Endothelial cell of umbilical vein (primary cell): ENCODE measurements around the gene TNS1. TPM values are rescaled to one million over a fixed set of nuclear protein-coding genes. Genes with fewer than 3 reads are reported as not detected.

ENCODE experiments used
- BruUV-seq: library from RNA; stranded (reverse); fragments of 400-500 nt; replicated peaks from 2 replicates; lab custom pipeline; 2021; lab: Mats Ljungman, UMichigan
- CTCF ChIA-PET: fragments of 300-600, 350-600 bp; sonication (Branson Sonifier 250); formaldehyde crosslinking; loops from one replicate; lab custom pipeline; 2021; ENCODE audit warnings: antibody characterized with exemption, inconsistent platforms; lab: Charles Lee
- POLR2A ChIA-PET: fragments of 300-600, 350-600 bp; sonication (Branson Sonifier 250); formaldehyde crosslinking; loops from one replicate; lab custom pipeline; 2021; ENCODE audit warnings: antibody characterized with exemption, inconsistent platforms; lab: Charles Lee
- DNase-seq: peaks from one replicate; pipeline ENCODE4 v3.0.0-alpha.2; 2011; ENCODE audit warnings: low read depth, low spot score
- FAIRE-seq: peaks from 2 replicates; lab custom pipeline; 2011; peaks lifted over from hg19 to GRCh38; lab: Jason Lieb, UNC
- H2AFZ ChIP-seq: 2 replicates; pipeline ENCODE4 v1.6.0; 2012; ENCODE audit warnings: low read depth, low read length, control low read depth, inconsistent platforms
- H3K27ac ChIP-seq: 2 replicates; pipeline ENCODE4 v1.5.1; 2011; ENCODE audit warnings: low read depth, mild to moderate bottlenecking, control low read depth, low read length, moderate library complexity; ENCODE audit not compliant: insufficient read depth
- H3K27me3 ChIP-seq, 2 experiments: 2 replicates each; pipeline versions ENCODE4 v1.6.0 to v1.6.1; 2011; ENCODE audit warnings: low read length in 2 of 2, mixed read lengths in 1 of 2; ENCODE audit not compliant: control insufficient read depth in 2 of 2, insufficient read depth in 2 of 2
- H3K36me3 ChIP-seq, 2 experiments: 2 replicates in 1 of 2; 3 replicates in 1 of 2; pipeline ENCODE4 v1.5.1; 2011; ENCODE audit warnings: low read length in 2 of 2, mild to moderate bottlenecking in 1 of 2, moderate library complexity in 1 of 2; ENCODE audit not compliant: control insufficient read depth in 2 of 2, insufficient read depth in 2 of 2; ENCODE audit errors: extremely low read depth in 1 of 2
- H3K4me1 ChIP-seq: 3 replicates; pipeline ENCODE4 v1.5.1; 2011; ENCODE audit warnings: mild to moderate bottlenecking, low read length; ENCODE audit not compliant: control insufficient read depth, insufficient read depth; ENCODE audit errors: extremely low read depth
- H3K4me2 ChIP-seq: 2 replicates; pipeline ENCODE4 v1.6.1; 2011; ENCODE audit warnings: low read length, control low read depth, mixed read lengths; ENCODE audit not compliant: insufficient read depth
- H3K4me3 ChIP-seq, 3 experiments: fragments of 200-600 bp in 1 of 3; sonication (generic), shearing (Covaris generic) in 1 of 3; replicated peaks in 1 of 3; 2 replicates each; pipeline ENCODE4 v1.5.1; 2011 to 2016; ENCODE audit warnings: control low read depth in 3 of 3, low read length in 3 of 3, mild to moderate bottlenecking in 2 of 3, inconsistent platforms in 1 of 3, low read depth in 1 of 3, moderate library complexity in 1 of 3; ENCODE audit not compliant: insufficient read depth in 1 of 3
- H3K79me2 ChIP-seq: 2 replicates; pipeline ENCODE4 v1.6.0; 2012; ENCODE audit warnings: low read length, inconsistent platforms; ENCODE audit not compliant: control insufficient read depth, insufficient read depth
- H3K9ac ChIP-seq: replicated peaks from 2 replicates; pipeline ENCODE3; 2011; ENCODE audit warnings: low read length, control low read depth; ENCODE audit not compliant: insufficient read depth; ENCODE audit errors: extremely low read depth
- H3K9me1 ChIP-seq: replicated peaks from 3 replicates; pipeline ENCODE4 v1.6.0; 2011; ENCODE audit warnings: mild to moderate bottlenecking, low read length; ENCODE audit not compliant: control insufficient read depth, insufficient read depth; ENCODE audit errors: extremely low read depth
- H3K9me3 ChIP-seq: replicated peaks from 2 replicates; pipeline ENCODE4 v1.5.1; 2012; ENCODE audit warnings: low read length, inconsistent platforms; ENCODE audit not compliant: control insufficient read depth, insufficient read depth
- H4K20me1 ChIP-seq: replicated peaks from 2 replicates; pipeline ENCODE3; 2011; ENCODE audit warnings: mild to moderate bottlenecking, low read length; ENCODE audit not compliant: control insufficient read depth, insufficient read depth; ENCODE audit errors: extremely low read depth
- CTCF ChIP-seq, 2 donors: IDR thresholded peaks; 1 replicate in 1 of 2; 2 replicates in 1 of 2; pipeline ENCODE4 v1.5.1; 2011; ENCODE audit warnings: low read length in 2 of 2, mild to moderate bottlenecking in 2 of 2, moderate library complexity in 2 of 2, control low read depth in 1 of 2, inconsistent platforms in 1 of 2, low read depth in 1 of 2; ENCODE audit not compliant: insufficient read depth in 1 of 2; ENCODE audit errors: extremely low read depth in 1 of 2
- EZH2 ChIP-seq: IDR thresholded peaks from 2 replicates; pipeline ENCODE4 v1.6.1; 2012; ENCODE audit warnings: borderline replicate concordance, low read depth, mild to moderate bottlenecking, moderate library complexity, low read length, inconsistent platforms; ENCODE audit not compliant: severe bottlenecking
- FOS ChIP-seq: IDR thresholded peaks from 2 replicates; pipeline ENCODE4 v1.6.1; 2011; ENCODE audit warnings: mild to moderate bottlenecking, low read length, moderate library complexity, borderline replicate concordance; ENCODE audit not compliant: insufficient read depth
- GATA2 ChIP-seq: IDR thresholded peaks from 2 replicates; pipeline ENCODE4 v1.7.0; 2011; ENCODE audit warnings: low read depth, mild to moderate bottlenecking, moderate library complexity, mixed read lengths, low read length; ENCODE audit not compliant: insufficient read length, insufficient read depth
- JUN ChIP-seq: IDR thresholded peaks from 2 replicates; pipeline ENCODE4 v1.6.1; 2011; ENCODE audit warnings: borderline replicate concordance, low read depth; ENCODE audit not compliant: insufficient read length, insufficient read depth
- MAX ChIP-seq: IDR thresholded peaks from 2 replicates; pipeline ENCODE4 v1.6.1; 2011; ENCODE audit not compliant: insufficient read depth, insufficient read length
- MYC ChIP-seq: IDR thresholded peaks from one replicate; pipeline ENCODE4 v1.6.1; 2011; ENCODE audit warnings: mild to moderate bottlenecking, low read depth, low read length
- POLR2A ChIP-seq: IDR thresholded peaks from 2 replicates; pipeline ENCODE4 v1.6.1; 2012; ENCODE audit warnings: low read depth, mild to moderate bottlenecking, control low read depth, low read length
- POLR2AphosphoS5 ChIP-seq: IDR thresholded peaks from 2 replicates; pipeline ENCODE4 v1.6.1; 2012; ENCODE audit warnings: low read depth, mild to moderate bottlenecking, control low read depth, low read length, moderate library complexity; ENCODE audit not compliant: insufficient read depth
- dilution Hi-C: fragments of 300-500 bp; cut with MboI; formaldehyde crosslinking; loops from one replicate; pipeline ENCODE4 v1.15.0; 2019; ENCODE audit warnings: low sequenced_read_pairs; ENCODE audit not compliant: extremely low pct_ligation_motif_present
- intact Hi-C: fragments of 100-400 bp; cut with micrococcal nuclease; formaldehyde crosslinking; loops from one replicate; pipeline ENCODE4 v1.10.0; 2022
- polyA plus RNA-seq, 4 experiments: library from polyadenylated mRNA; depleted of rRNA in 3 of 4; stranded (reverse) in 3 of 4; unstranded in 1 of 4; fragments of >200 nt; gene quantifications; 2 replicates each; pipeline versions ENCODE4 v1.2.1 to v1.2.3, GENCODE V29; 2011 to 2012; ENCODE audit warnings: missing spikeins in 1 of 4
- total RNA-seq: library from RNA; stranded (reverse); gene quantifications from 2 replicates; pipeline ENCODE4 v1.2.3, GENCODE V29; 2021

TNS1 gene
- total and polyA plus RNA-seq, 2 donors (not counting 3 experiments of a cell fraction or from before 2014, with no cell fraction given) = 11.0 to 52.1 TPM

GRCh38 chr2:218021536-218022071 is 18.8 kb upstream of the TNS1 start:
- Histone ChIP-seq H3K9me3 (no peaks in the 10 kb centered on the region), H3K27ac (no peak overlapping the region), H3K4me2 (no peak overlapping the region), H2AFZ (no peak overlapping the region), H3K4me1 (no peaks in the 10 kb centered on the region), H3K4me3 (no peak overlapping the region), H3K9me1 (no peaks in the 10 kb centered on the region), H4K20me1 (no peaks in the 10 kb centered on the region), H3K9ac (no peak overlapping the region), H3K79me2 (no peaks in the 10 kb centered on the region), H3K36me3 (no peaks in the 10 kb centered on the region), H3K27me3 (no peaks in the 10 kb centered on the region)
- dilution Hi-C loops = no loop called here
- intact Hi-C loops = no loop called here
- BruUV-seq = no TSS peak
- DNase-seq (no peak), FAIRE-seq (no peak)
- TF ChIP-seq POLR2A (no peak), MAX (no peak), MYC (no peak), FOS (no peak), JUN (no peak), GATA2 (no peak), CTCF (IDR thresholded peaks at IDR 0.05; ENCODE audit: extremely low read depth in 1 of 2, insufficient read depth in 1 of 2, low read depth in 1 of 2, low read length in 2 of 2) (no peak), POLR2AphosphoS5 (no peak), EZH2 (no peak)
- CTCF ChIA-PET = interaction anchor here (1.2 kb wide), 1 partner anchor 236 kb away, joined by 4 read pairs; no protein-coding TSS in a partner anchor
- POLR2A ChIA-PET = no interaction called here
